Type B pancreatic cell (in vitro differentiated cells): ENCODE data around the gene CRHR1. TPM values are rescaled to one million over a fixed set of nuclear protein-coding genes. Genes with fewer than 3 reads are reported as not detected.

Source experiments
- DNase-seq: peaks from one replicate; pipeline ENCODE4 v3.0.0; 2021; ENCODE audit warnings: mixed read lengths; ENCODE audit not compliant: unreplicated experiment; ENCODE audit errors: extremely low spot score
- H3K27ac Mint-ChIP-seq: 2 replicates; pipeline ENCODE4 v1.8.0; 2021; ENCODE audit warnings: mild to moderate bottlenecking, mixed read lengths
- H3K27me3 Mint-ChIP-seq: 2 replicates; pipeline ENCODE4 v1.8.0; 2021; ENCODE audit warnings: mixed read lengths
- H3K36me3 Mint-ChIP-seq: 2 replicates; pipeline ENCODE4 v1.8.0; 2021; ENCODE audit warnings: mixed read lengths
- H3K4me1 Mint-ChIP-seq: one replicate; pipeline ENCODE4 v1.8.0; 2021; ENCODE audit warnings: mixed read lengths; ENCODE audit not compliant: unreplicated experiment
- H3K4me3 Mint-ChIP-seq: 2 replicates; pipeline ENCODE4 v1.8.0; 2021; ENCODE audit warnings: mild to moderate bottlenecking, mixed read lengths
- H3K9me3 Mint-ChIP-seq: 2 replicates; pipeline ENCODE4 v1.8.0; 2021; ENCODE audit warnings: mixed read lengths
- CTCF ChIP-seq: fragments of 200-600 bp; sonication (generic); conservative IDR thresholded peaks from 2 replicates; pipeline ENCODE4 v1.5.0; 2021; ENCODE audit warnings: antibody characterized with exemption, mild to moderate bottlenecking
- long read RNA-seq: library from polyadenylated mRNA; unstranded; transcript quantifications from one replicate; pipeline ENCODE4 v2.0.0, GENCODE V29; 2020
- total RNA-seq: library from RNA; stranded (reverse); gene quantifications from 2 replicates; pipeline ENCODE4 v1.2.1, GENCODE V29; 2021; ENCODE audit warnings: low replicate concordance

The CRHR1 gene
- 0.17 and 0.43 TPM in 2 replicates for total RNA-seq
- long read RNA-seq: 0 reads

- H3K27me3 Mint-ChIP-seq: peaks cover 82% of the 10 kb centered on the region
- H3K36me3 Mint-ChIP-seq: no peaks in the 10 kb centered on the region
- no peaks in the 10 kb centered on the region for H3K4me1 Mint-ChIP-seq
- no peak for TF ChIP-seq CTCF
- H3K4me3 Mint-ChIP-seq: peak within 1 kb of the TSS; percentile 87
- H3K9me3 Mint-ChIP-seq: no peaks in the 10 kb centered on the region
- no peak within 1 kb of the TSS for H3K27ac Mint-ChIP-seq
- no peak for DNase-seq
Observed at GRCh38 chr17:45784293-45784740, at the start of gene CRHR1. TSS of gene CRHR1 (plus strand) at chr17:45784320. CDS start at chr17:45784545, 225 bp downstream.

DNA sequence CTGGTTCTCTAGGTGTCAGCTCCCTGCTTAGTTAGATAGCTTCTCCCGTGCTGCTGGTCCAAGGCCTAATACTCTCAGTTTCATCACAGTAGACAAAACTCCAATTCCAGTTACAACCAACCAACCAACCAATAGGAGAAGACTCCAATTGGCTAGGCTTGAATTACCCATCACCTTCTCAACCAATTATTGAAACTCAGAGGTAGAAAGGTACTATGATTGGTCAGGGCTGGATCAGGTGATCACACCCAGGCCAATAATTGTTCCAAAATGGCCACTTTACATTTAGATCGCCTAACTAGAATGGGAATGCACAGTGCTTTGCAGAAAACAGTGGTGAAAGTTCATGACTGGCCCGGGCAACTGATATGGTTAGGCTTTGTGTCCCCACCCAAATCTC, 49.5 kb upstream of the CRHR1 start:
- Mint-ChIP-seq H3K4me1 (no peaks in the 10 kb centered on the region), H3K36me3 (no peaks in the 10 kb centered on the region), H3K4me3 (no peak overlapping the region), H3K27ac (no peak overlapping the region), H3K9me3 (no peaks in the 10 kb centered on the region), H3K27me3 (peaks cover 55% of the 10 kb centered on the region)
- DNase-seq: no peak
- TF ChIP-seq CTCF: no peak

- DNase-seq: no peak
- Mint-ChIP-seq H3K27ac (no peak overlapping the region), H3K9me3 (no peaks in the 10 kb centered on the region), H3K36me3 (no peaks in the 10 kb centered on the region), H3K4me1 (peaks cover 6% of the 10 kb centered on the region), H3K27me3 (peaks cover 53% of the 10 kb centered on the region), H3K4me3 (no peak overlapping the region)
- TF ChIP-seq CTCF: no peak
Observed at GRCh38 chr17:45735488-45735887, 48.6 kb upstream of the CRHR1 start.

DNA sequence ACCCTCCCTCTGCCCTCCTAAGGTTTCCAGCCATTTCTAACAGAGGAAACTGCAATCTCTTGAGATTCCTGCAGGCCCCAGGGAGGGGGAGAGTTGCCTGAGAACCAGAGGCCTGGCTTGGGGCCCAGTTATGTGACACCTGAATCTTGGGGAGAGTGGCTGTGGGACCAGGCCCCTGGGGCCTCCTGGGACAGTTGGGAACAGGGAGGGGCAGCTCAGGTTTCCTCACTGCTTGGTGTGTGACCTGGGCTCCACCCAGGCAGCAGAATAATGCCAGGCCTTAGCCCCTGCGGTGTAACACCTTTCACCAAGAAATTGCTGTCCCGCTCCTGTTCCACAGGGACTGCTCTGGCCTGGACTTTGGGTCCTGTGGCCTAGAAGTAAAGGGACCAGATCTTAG, 44.3 kb upstream of the CRHR1 start:
- Mint-ChIP-seq H3K27me3 (peaks cover 65% of the 10 kb centered on the region), H3K4me3 (no peak overlapping the region), H3K27ac (no peak overlapping the region), H3K4me1 (peaks cover 7% of the 10 kb centered on the region), H3K9me3 (no peaks in the 10 kb centered on the region), H3K36me3 (no peaks in the 10 kb centered on the region)
- DNase-seq: no peak
- TF ChIP-seq CTCF: no peak

DNA sequence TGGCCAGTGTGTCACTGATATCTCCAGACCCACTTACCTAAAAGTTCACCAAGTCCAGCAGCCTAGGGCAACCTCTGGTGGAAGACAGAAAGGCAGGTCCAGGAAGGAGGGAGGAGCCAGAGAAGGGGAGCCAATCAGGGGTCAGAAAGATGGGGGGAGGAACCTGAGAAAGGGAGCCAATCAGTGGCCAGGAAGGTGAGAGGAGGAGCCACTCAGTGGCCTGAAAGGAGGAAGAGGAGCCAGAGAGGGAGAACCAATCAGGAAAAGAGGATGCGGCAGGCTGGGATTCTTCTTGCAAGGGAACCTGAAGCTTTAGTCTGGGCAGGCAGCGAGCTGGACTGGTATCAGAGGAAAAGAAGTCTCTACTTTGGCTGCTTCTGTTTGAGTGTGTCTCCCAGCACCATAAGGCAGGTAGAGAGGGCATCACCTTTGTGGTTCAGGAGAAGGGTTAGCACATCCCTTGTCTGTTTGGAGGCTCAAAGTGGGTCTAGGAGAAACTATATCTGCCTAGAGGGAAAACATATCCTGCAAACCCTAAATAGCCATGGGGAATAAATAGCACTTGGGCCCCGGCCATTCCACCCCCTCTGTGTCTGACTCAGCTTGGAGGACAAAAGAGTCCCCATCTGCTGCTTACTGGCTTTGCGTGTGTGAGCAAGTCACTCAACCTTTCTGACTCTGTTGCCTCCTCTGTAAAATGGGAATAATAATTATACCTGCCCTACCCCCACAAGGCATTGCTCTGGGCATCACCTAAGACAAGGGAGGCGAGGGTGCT, 43.4 kb upstream of the CRHR1 start:
- H3K27me3 Mint-ChIP-seq: peaks cover 60% of the 10 kb centered on the region
- peaks cover 7% of the 10 kb centered on the region for H3K4me1 Mint-ChIP-seq
- no peak overlapping the region for H3K4me3 Mint-ChIP-seq
- TF ChIP-seq CTCF: no peak
- DNase-seq: no peak
- no peaks in the 10 kb centered on the region for H3K36me3 Mint-ChIP-seq
- no peaks in the 10 kb centered on the region for H3K9me3 Mint-ChIP-seq
- H3K27ac Mint-ChIP-seq: no peak overlapping the region
